NCI-H748 (cell line): ENCODE data around the gene GPX4.

Source experiments
- DNase-seq: peaks from one replicate; lab custom pipeline; 2025; ENCODE audit not compliant: unreplicated experiment; lab: John Stamatoyannopoulos, UW

The GPX4 gene

DNA sequence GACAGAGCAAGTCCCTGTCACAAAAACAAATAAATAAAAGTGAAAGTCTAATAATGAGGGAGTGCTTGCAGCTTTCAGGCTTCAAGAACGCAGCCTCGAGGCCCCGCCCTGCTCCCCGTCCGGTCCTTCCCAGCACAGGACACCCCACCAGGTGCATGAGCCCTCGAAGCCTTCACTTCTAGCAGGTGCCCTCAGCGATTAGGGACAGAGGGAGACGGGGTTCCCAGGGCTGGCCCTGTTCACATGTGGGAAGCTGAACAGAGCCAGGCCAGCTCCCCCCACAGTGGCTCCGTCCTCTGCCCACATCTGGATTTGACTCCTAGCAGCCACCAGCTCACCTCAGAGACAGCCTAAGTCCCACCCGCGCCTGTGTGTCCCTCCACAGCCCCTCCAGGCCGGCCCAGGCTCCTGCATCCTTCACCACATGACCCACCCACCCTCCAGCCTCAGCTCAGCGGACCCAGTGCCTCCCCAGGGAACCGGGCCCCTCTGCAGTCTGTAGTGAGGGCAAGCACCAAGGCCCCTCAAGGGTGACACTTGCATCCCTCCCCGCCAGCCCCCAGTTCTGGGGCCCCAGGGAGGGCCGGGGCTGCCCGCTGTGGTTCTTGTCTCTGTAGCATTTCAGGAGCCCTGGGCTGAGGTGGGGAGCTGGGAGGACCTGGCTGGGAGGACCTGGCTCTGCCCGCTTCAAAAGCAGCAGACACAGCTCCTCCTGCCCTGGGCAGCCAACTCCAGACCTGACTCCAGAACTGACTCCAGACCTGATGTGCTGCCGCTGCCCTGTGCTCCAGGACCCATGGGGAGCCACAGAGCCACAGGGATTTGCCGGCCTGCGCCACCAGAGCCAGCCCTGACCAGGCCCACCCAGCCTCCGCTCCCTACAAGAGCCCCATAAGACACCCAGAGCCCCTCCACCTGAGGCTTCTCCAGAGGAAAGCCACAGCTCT, 27.2 kb downstream of the GPX4 start:
- no peak for DNase-seq

GRCh38 chr19:1131718-1132551, 28.1 kb downstream of the GPX4 start:
- DNase-seq = peak; percentile 12

DNA sequence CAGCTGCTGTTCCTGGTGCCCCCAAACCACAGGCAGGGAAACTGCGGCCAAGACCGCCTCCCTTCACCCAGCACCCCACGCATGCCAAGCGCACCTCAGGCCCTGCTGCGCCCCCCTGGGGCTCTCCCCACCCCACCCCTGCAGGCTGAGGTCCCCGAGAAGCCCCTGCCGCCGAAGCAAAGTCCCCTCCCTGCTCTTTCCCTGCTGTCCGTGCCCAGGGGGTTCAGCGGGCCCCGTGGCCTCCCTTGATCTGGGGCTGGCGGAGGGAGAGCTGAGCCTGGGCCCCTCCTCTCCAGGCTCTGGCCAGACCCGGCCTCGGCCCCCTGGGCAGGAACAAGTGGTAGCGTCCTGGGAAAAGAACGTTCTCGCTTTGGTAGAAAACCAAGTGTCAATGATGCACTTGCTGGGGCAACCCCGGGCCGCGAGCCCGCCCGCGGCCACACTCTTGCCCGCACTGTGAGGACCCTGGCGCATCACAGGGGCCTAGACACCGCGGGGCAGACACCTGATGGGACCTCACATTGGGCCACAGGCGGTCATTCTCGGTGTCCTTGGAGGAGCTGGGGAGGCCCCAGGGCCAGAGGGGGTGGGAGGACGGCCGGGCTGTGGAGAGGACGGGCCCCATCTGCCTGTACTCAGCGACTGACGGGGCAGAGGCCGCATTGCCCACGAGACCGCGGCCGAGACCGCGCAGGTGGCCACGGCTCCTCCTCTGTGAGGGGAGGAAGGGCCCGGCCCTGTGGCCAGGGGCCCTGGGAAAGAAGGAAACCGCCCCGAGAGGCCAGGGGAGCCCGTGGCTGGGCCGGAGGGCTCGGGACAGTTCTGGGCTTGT, 29.0 kb downstream of the GPX4 start:
- no peak for DNase-seq

DNA sequence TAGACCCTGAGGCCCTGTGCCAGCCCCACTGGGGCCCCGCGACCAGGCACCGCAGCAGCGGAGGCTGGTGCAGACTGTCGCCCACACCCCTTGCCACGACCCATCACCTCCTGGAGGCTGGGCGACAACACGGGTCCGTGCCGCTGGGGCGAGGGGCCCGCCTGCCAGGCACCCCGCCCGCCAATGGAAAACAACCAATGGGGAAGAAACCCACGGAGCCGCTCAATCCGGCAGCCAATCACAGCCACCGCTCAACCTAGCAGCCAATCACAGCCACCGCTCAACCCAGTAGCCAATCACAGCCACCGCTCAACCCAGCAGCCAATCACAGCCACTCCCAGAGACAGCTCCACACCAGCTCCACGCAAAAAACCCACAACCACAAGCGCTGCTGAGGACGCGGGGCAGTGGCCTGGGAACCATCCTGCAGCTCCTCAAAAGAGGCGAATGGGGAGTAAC, 29.7 kb downstream of the GPX4 start:
- no peak for DNase-seq

DNA sequence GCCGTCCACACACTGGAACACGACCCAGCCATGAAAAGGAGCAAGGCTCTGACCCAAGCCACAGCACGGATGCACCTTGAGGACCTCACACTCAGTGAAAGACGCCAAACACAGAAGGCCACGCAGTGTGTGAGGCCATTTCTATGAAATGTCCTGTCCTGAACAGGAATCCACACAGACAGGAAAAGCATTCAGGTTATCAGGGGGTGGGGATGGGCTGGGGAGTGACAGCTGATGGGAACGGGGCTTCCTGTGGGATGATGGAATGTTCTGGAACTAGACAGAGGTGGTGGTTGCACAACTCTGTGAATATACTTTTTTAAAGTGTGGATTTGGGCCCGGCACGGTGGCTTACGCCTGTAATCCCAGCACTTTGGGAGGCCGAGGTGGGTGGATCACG, 30.6 kb downstream of the GPX4 start:
- DNase-seq = no peak

GRCh38 chr19:1135454-1135853, 31.7 kb downstream of the GPX4 start:
- DNase-seq = no peak

DNA sequence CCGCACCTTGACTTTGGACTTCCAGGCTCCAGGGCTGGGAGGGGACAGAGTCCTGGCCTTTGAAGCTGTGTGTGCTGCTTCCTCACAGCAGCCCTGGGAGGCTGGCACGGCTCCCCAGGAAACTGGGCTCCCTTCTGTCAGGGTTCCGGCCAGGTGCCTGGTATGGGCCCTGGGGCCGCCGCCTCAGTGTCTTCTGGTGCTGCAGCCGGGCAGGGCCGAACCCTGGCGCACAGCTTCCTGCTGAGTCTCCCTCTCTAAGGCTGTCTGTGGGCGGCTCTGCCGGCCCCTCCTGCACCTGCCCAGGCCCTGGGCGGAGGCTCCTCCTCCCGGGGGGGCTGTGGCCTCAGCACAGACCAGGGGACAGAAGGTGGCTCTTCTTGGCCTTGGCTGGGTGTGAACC, 32.4 kb downstream of the GPX4 start:
- DNase-seq = no peak

DNA sequence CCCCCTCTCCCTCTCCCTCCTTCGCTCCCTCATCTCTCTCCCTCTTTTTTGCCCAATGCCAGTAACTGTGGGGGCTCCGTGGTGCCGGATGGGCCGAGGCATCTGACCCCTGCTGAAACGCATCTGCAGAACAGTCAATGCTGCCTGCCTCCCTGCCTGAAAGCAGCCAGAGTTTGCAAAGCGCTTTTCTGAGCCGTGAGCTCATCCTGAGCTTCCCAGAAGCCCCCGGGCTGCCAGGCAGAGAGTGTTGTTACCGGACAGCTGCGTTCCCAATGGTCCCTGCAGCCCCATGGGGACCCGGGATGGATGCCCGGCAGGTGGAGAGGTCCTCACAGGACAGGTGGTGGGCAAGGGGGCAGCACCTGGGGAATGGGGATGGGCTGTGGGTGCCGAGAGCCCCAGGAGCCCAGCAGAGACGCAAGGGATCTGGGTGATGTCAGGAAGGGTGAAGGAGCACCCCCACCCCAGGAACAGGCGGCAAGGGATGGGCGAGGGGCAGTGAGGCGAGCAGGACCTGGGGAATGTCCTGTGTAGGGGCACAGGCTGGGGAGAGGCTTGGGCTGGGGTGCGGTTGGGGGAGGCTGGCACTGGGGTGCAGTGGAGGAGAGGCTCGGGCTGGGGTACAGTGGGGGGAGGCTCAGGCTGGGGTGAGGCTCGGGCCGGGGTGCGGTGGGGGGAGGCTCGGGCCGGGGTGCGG, 33.0 kb downstream of the GPX4 start:
- DNase-seq = no peak

DNA sequence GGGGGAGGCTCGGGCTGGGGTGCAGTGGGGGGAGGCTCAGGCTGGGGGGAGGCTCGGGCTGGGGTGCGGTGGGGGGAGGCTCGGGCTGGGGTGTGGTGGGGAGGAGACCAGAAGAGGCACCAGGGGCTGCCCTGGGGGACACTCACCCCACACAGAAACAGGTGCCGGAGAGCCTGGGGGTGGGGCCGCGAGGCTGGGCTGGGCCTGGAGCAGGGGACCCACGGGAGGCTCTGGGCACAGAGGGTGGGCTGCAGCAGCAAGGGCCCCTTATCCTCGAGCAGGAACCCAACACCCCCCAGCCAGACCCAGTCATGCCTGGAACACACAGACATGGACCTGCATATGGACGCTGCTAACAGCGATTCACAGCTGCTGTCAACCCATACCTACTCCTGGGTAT, 34.3 kb downstream of the GPX4 start:
- no peak for DNase-seq

DNA sequence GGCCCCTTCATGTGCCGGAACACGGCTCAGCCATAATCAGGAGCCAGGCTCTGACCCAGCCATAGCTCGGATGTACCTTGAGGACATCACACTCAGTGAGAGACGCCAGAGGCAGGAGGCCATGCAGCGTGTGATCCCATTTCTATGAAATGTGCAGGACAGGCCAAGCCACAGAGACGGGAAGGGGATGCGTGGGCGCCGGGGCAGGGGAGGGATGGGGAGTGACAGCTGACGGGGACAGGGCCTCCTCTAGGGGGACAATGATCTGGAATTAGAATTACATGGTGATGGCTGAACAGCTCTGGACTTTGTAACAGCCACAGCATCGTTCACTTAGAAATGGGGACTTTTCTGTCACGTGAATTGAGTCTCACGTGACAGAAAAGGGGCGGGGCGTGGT, 35.3 kb downstream of the GPX4 start:
- DNase-seq = no peak

GRCh38 chr19:1140272-1141027, 36.7 kb downstream of the GPX4 start:
- no peak for DNase-seq

GRCh38 chr19:1141944-1142343, 38.1 kb downstream of the GPX4 start:
- DNase-seq = no peak

GRCh38 chr19:1143828-1144399, 40.1 kb downstream of the GPX4 start:
- DNase-seq = no peak

DNA sequence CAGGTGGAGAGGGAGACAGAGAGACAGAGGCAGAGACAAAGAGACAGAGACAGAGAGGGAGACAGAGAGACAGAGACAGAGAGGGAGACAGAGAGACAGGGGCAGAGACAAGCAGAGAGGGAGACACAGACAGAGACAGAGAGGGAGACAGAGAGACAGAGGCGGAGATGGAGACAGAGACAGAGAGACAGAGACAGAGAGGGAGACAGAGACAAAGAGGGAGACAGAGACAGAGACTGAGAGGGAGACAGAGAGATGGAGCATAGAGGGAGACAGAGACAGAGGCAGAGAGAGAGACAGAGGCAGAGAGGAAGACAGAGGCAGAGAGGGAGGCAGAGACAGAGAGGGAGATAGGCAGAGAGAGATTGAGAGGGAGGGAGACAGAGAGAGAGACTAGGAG, 40.9 kb downstream of the GPX4 start:
- DNase-seq = no peak

- no peak for DNase-seq
Observed at GRCh38 chr19:1145635-1146411, 42.0 kb downstream of the GPX4 start.

DNA sequence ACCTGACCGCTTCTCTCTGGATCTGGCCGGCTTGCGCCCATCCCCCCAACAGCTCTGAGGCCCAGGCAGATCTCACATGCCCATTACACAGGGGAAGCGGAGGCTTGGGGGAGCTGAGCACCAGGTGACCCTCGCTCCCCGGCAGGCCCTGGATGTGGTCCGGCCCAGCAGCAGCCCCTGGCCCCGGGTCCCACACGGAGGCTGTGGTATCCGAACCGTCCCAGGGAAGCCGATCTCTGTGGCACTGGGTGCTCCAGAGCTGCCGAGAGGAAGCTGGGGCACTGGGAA, 42.6 kb downstream of the GPX4 start:
- DNase-seq = no peak

DNA sequence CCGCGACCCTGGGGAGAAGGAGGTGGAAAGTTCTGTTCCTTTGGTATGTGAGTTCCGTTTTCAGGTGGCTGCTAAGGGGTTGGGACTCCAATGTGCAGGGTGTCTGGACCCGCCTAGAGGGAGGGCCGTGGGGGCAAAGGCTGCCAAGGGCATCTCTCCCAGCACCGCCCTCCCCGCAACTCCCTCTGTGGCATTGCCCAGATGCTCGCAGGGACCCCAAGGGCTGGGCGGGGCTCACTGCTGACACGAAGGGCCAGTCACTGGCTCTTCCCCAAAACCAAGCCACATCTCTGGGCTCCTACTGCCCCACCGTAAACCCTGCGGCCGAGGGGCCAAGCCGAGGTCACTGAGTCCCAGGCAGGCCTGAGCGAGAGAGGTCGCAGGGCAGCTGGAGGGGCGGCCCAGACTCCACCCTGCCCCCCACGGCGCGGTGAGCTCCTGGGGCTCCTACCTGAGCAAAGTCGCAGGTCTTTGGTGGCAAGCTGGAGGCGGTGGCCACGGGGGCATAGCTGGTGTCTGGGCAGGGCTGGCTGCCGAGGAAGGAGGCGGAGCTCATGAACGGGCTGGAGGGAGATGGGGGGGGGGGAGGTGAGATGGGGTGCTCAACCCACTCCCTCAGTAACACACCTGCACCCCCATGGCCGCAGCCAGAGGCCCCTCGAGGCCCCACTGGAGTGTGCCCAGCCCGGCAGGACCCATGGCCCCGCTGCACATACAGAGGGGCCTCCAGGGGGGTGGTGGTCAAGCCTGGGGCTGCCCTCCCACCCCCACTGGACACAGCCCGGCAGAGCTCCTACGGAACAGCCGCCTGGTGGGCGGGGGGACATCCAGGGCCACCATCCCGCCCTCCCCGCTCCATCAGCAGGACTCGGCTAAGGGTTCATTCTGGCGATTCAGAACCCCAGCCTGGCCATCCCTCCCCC, 43.3 kb downstream of the GPX4 start:
- no peak for DNase-seq
